Neural progenitor cell (in vitro differentiated cells): Measurements from ENCODE around the gene CUTC.
"Not testable (repeated sequence)": the region's sequence is repeated elsewhere in the genome, so short reads cannot be mapped to it uniquely, and the experiment has no call there.

Experiments
- EZH2 ChIP-seq: fragments of 200-600 bp; sonication (generic); IDR thresholded peaks from 2 replicates; pipeline ENCODE4 v1.6.1; 2017; ENCODE audit warnings: antibody characterized with exemption, mild to moderate bottlenecking, moderate library complexity
- TF ChIP-seq, protein P1 (sequence below): fragments of 200-600 bp; sonication (generic); IDR thresholded peaks from 2 replicates; pipeline ENCODE4 v1.5.1; 2017; ENCODE audit warnings: antibody characterized with exemption, mild to moderate bottlenecking

DNA sequence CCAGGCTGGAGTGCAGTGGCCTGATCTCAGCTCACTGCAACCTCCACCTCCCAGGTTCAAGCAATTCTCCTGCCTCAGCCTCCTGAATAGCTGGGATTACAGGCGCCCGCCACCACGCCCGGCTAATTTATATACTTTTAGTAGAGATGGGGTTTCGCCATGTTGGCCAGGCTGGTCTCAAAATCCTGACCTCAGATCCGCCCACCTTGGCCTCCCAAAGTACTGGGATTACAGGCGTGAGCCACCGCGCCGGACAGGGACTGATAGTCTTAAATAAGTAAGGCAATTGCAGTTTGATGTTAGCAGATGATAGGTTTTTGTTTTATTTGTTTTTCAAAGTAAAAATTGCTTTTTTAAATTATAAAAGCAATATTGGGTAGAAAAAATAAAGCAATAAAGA, 2.1 kb downstream of the CUTC start:
- TF ChIP-seq, protein P1, sequence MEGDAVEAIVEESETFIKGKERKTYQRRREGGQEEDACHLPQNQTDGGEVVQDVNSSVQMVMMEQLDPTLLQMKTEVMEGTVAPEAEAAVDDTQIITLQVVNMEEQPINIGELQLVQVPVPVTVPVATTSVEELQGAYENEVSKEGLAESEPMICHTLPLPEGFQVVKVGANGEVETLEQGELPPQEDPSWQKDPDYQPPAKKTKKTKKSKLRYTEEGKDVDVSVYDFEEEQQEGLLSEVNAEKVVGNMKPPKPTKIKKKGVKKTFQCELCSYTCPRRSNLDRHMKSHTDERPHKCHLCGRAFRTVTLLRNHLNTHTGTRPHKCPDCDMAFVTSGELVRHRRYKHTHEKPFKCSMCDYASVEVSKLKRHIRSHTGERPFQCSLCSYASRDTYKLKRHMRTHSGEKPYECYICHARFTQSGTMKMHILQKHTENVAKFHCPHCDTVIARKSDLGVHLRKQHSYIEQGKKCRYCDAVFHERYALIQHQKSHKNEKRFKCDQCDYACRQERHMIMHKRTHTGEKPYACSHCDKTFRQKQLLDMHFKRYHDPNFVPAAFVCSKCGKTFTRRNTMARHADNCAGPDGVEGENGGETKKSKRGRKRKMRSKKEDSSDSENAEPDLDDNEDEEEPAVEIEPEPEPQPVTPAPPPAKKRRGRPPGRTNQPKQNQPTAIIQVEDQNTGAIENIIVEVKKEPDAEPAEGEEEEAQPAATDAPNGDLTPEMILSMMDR: not testable (repeated sequence)
- not testable (repeated sequence) for TF ChIP-seq EZH2
